Adrenal gland (tissue), 12 donors: ENCODE results near the gene WDR3. TPM values are rescaled to one million over a fixed set of nuclear protein-coding genes. Genes with fewer than 3 reads are reported as not detected.

Source experiments
- DNase-seq, 7 donors: peaks; one replicate each; pipeline ENCODE4 v3.0.0-alpha.2; 2019 to 2020
- H3K27ac ChIP-seq, 5 donors: fragments of 200-600 bp; sonication (generic) in 4 of 5; 1 replicate in 3 of 5; 2 replicates in 2 of 5; pipeline versions ENCODE4 v1.5.1 to v1.8.0; 2016 to 2020; ENCODE audit warnings: mild to moderate bottlenecking in 1 of 5
- H3K27me3 ChIP-seq: fragments of 200-600 bp; 2 replicates; pipeline ENCODE4 v1.8.0; 2021
- H3K36me3 ChIP-seq, 2 donors: fragments of 200-600 bp; replicated peaks in 1 of 2; 1 replicate in 1 of 2; 2 replicates in 1 of 2; pipeline versions ENCODE4 v1.5.1 to v1.8.0; 2018 to 2022
- H3K4me1 ChIP-seq, 2 donors: fragments of 200-600 bp; replicated peaks in 1 of 2; 1 replicate in 1 of 2; 2 replicates in 1 of 2; pipeline versions ENCODE4 v1.5.1 to v1.8.0; 2018 to 2021
- H3K4me3 ChIP-seq, 4 donors: fragments of 200-600 bp; sonication (generic) in 3 of 4; one replicate each; pipeline ENCODE4 v1.5.1; 2016 to 2018
- H3K9me3 ChIP-seq, 3 donors: fragments of 200-600 bp; sonication (generic) in 1 of 3; replicated peaks in 1 of 3; 1 replicate in 2 of 3; 2 replicates in 1 of 3; pipeline versions ENCODE4 v1.5.1 to v1.8.0; 2016 to 2021
- POLR2A ChIP-seq, 2 donors: fragments of 450-650 bp; IDR thresholded peaks; one replicate each; pipeline ENCODE4 v1.6.1; 2017; ENCODE audit warnings: antibody characterized with exemption in 2 of 2, mild to moderate bottlenecking in 2 of 2, moderate library complexity in 1 of 2
- WGBS, 4 donors: extraction: QIAGEN DNeasy Blood & Tissue Kit in 2 of 4; methylation state at CpG; one replicate each; pipeline versions ENCODE4 v1.1.5 to v1.1.7; 2013 to 2017; 5-methylcytosine and 5-hydroxymethylcytosine counted together
- intact Hi-C, 2 donors: fragments of 100-400 bp; cut with DNase I; formaldehyde crosslinking; loops; one replicate each; pipeline versions ENCODE4 v1.14.1 to v1.15.0; 2022 to 2023
- polyA plus RNA-seq, 3 donors: library from polyadenylated mRNA; stranded (reverse); fragments of 200-250 nt in 2 of 3; fragments of 350-450 nt in 1 of 3; fragmentation: Illumina TruSeq in 1 of 3; extraction: RNeasy Lipid Tissue Mini Kit (QIAGEN cat#74804) in 1 of 3; gene quantifications; one replicate each; pipeline ENCODE4 v1.2.3, GENCODE V29; 2013 to 2014
- total RNA-seq, 9 donors: library from RNA; depleted of rRNA in 4 of 9; stranded (reverse); fragments of >200 nt in 4 of 9; fragments of 120-200 nt in 1 of 9; fragmentation: NEBNext Ultra II Directional in 1 of 9; extraction: Animal tissue kit (Norgen Biotek cat#: 25700) in 1 of 9; gene quantifications; one replicate each; pipeline versions ENCODE4 v1.1.0 to v1.2.4, GENCODE V29; 2013 to 2023
- TF ChIP-seq, protein P1 (sequence below), 6 experiments: fragments of 450-650 bp in 4 of 6; fragments of 200-600 bp in 2 of 6; sonication (generic) in 1 of 6; IDR thresholded peaks; 1 replicate in 5 of 6; 2 replicates in 1 of 6; pipeline versions ENCODE4 v1.5.1 to v1.8.0; 2016 to 2021; ENCODE audit warnings: antibody characterized with exemption in 6 of 6, mild to moderate bottlenecking in 2 of 6, moderate library complexity in 1 of 6
- donor health status: healthy with polysubstance abuse.
- donor health status: Bipolar disorder and iron deficiency.
- donor health status: DM: yes; HTN: yes; CAD: no.
- donor health status: DM: no; HTN: no; CAD: no.
- donor health status: DM: no; HTN: no; CAD: no.
- donor health status: DM: yes; HTN: yes; CAD: no.

WDR3 gene
- total and polyA plus RNA-seq, 12 donors, result 2.8 to 57.4 (median 27.8) TPM

DNA sequence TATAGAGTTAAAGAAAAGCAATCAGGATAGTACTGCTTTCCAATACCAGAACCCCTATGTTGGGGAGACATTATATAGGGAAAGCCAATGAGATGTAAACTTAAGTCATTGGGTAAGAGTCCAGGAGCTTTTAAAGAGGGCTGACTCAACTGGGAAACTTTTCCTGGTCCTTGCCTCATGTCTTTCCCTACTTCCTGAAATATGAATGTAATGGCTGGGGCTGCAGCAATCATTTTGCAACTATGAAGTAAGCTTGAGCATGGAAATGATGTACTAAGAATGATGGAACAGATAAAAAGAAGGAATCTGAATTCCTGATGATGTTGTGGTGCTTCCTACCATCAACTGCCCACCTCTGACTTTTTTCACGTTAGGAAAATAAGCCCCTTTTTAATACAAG is 55.7 kb downstream of the WDR3 start:
- intact Hi-C loops, result no loop called here
- 63 to 72% (median 66%) methylated on average over 1 of the region's 1 CpG for WGBS, 4 donors

DNA sequence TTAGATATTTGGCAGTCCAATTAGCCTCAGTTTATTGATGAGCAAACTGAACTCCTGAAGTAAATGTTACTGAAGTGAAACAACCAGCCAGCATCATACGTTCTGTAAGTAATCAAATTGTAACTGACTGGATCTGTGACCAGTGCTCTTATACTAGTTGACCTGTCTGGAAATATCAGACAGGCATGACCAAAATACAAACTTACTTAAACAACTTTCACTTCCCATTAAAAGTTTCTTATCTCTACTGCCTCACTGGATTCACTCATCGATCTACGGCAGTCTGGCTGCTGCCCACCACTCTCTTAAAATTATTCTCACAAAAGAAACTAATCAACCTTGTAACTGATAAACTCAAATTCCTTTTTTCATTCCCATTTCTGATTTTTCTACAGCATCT is 56.4 kb downstream of the WDR3 start:
- Histone ChIP-seq H3K36me3 (no peaks in the 10 kb centered on the region), H3K9me3 (no peaks in the 10 kb centered on the region), H3K27me3 (no peaks in the 10 kb centered on the region), H3K4me3 (no peak overlapping the region), H3K27ac (no peak overlapping the region), H3K4me1 (no peaks in the 10 kb centered on the region)
- DNase-seq, result no peak
- TF ChIP-seq, protein P1, sequence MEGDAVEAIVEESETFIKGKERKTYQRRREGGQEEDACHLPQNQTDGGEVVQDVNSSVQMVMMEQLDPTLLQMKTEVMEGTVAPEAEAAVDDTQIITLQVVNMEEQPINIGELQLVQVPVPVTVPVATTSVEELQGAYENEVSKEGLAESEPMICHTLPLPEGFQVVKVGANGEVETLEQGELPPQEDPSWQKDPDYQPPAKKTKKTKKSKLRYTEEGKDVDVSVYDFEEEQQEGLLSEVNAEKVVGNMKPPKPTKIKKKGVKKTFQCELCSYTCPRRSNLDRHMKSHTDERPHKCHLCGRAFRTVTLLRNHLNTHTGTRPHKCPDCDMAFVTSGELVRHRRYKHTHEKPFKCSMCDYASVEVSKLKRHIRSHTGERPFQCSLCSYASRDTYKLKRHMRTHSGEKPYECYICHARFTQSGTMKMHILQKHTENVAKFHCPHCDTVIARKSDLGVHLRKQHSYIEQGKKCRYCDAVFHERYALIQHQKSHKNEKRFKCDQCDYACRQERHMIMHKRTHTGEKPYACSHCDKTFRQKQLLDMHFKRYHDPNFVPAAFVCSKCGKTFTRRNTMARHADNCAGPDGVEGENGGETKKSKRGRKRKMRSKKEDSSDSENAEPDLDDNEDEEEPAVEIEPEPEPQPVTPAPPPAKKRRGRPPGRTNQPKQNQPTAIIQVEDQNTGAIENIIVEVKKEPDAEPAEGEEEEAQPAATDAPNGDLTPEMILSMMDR (IDR thresholded peaks at IDR 0.05), result no peak
- TF ChIP-seq POLR2A (IDR thresholded peaks at IDR 0.05), result no peak
- WGBS, 4 donors, result 64 to 89% (median 74%) methylated on average over 3 of the region's 3 CpGs
- intact Hi-C loops, result no loop called here

More for the DNA sequence above, 55.7 kb downstream of the WDR3 start:
- H3K9me3 ChIP-seq, result no peaks in the 10 kb centered on the region
- H3K4me1 ChIP-seq, result no peaks in the 10 kb centered on the region
- no peaks in the 10 kb centered on the region for H3K27me3 ChIP-seq
- DNase-seq, result no peak
- H3K27ac ChIP-seq, result no peak overlapping the region
- no peaks in the 10 kb centered on the region for H3K36me3 ChIP-seq
- TF ChIP-seq, protein P1 (IDR thresholded peaks at IDR 0.05), result no peak
- TF ChIP-seq POLR2A (IDR thresholded peaks at IDR 0.05), result no peak
- no peak overlapping the region for H3K4me3 ChIP-seq

DNA sequence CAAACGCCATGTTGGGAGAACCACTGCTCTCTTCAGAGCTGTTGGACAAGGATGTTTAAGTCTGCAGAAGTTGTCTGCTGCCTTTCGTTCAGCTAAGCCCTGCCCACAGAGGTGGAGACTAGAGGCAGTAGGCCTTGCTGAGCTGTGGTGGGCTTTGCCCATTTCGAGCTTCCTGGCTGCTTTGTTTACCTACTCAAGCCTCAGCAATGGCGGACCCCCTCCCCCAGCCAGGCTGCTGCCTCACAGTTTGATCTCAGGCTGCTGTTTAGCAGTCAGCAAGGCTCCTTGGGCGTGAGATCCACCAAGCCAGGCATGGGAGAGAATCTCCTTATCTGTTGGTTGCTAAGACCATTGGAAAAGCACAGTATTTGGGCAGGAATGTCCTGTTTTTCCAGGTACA is 74.8 kb downstream of the WDR3 start:
- 59 to 100% (median 66%) methylated on average over 1 to 5 of the region's 5 CpGs for WGBS, 4 donors
- Histone ChIP-seq H3K27ac (no peak overlapping the region), H3K9me3 (no peaks in the 10 kb centered on the region), H3K27me3 (no peaks in the 10 kb centered on the region), H3K4me3 (no peak overlapping the region), H3K36me3 (no peaks in the 10 kb centered on the region), H3K4me1 (no peaks in the 10 kb centered on the region)
- TF ChIP-seq POLR2A (IDR thresholded peaks at IDR 0.05), result no peak
- TF ChIP-seq, protein P1 (IDR thresholded peaks at IDR 0.05), result no peak
- no peak for DNase-seq
- intact Hi-C loops, result no loop called here

- 59 to 79% (median 66%) methylated on average over 2 of the region's 2 CpGs for WGBS, 4 donors
- TF ChIP-seq, protein P1 (IDR thresholded peaks at IDR 0.05), result no peak
- TF ChIP-seq POLR2A (IDR thresholded peaks at IDR 0.05), result no peak
- DNase-seq, result no peak
- H3K36me3 ChIP-seq, result no peaks in the 10 kb centered on the region
- no peak overlapping the region for H3K27ac ChIP-seq
- H3K4me1 ChIP-seq, result no peaks in the 10 kb centered on the region
- H3K4me3 ChIP-seq, result no peak overlapping the region
- no peaks in the 10 kb centered on the region for H3K27me3 ChIP-seq
- intact Hi-C loops, result no loop called here
- H3K9me3 ChIP-seq, result no peaks in the 10 kb centered on the region
Observed at GRCh38 chr1:118007391-118007790, 77.9 kb downstream of the WDR3 start.
